Measurements from ENCODE around the gene NEK6.

The NEK6 gene

GRCh38 chr9:124388275-124389048 lies 130.7 kb downstream of the NEK6 start:
- Histone ChIP-seq H3K18ac (ENCODE audit: low read length) (no peak overlapping the region), H3K4me2 (ENCODE audit: insufficient read depth, low read length, poor library complexity, severe bottlenecking) (no peak overlapping the region), H3K27me3 (ENCODE audit: control insufficient read depth in 3 of 3, insufficient read depth in 3 of 3, low read depth in 1 of 3, low read length in 3 of 3) (no peaks in the 10 kb centered on the region), H3K27ac (replicated peaks; ENCODE audit: low read length) (no peak overlapping the region), H3K14ac (ENCODE audit: low read length) (no peak overlapping the region), H3K79me1 (ENCODE audit: low read depth, low read length) (peaks cover 3% of the 10 kb centered on the region), H2AFZ (ENCODE audit: low read length) (no peak overlapping the region), H3K9ac (ENCODE audit: low read depth, low read length, poor library complexity) (no peak overlapping the region), H2AK5ac (ENCODE audit: low read depth, low read length) (no peak overlapping the region), H2BK120ac (ENCODE audit: low read depth, low read length) (no peak overlapping the region), H2BK15ac (ENCODE audit: low read length) (no peak overlapping the region), H3K23ac (ENCODE audit: low read depth, low read length, poor library complexity) (no peak overlapping the region), H4K91ac (ENCODE audit: low read depth, low read length, poor library complexity) (no peak overlapping the region), H3K4me3 (ENCODE audit: low read length in 2 of 2) (no peak overlapping the region), H2BK5ac (ENCODE audit: low read length) (no peak overlapping the region), H3K4ac (ENCODE audit: low read length) (no peak overlapping the region), H3K4me1 (ENCODE audit: control insufficient read depth in 2 of 2, insufficient read depth in 1 of 2, low read depth in 1 of 2, low read length in 2 of 2) (peaks cover 17 to 19% of the 10 kb centered on the region in 2 donors), H4K8ac (ENCODE audit: low read depth, low read length) (no peak overlapping the region), H3K9me3 (replicated peaks in 1 of 2; ENCODE audit: control insufficient read depth in 2 of 2, insufficient read depth in 1 of 2, low read depth in 1 of 2, low read length in 2 of 2) (no peaks in the 10 kb centered on the region), H3K36me3 (replicated peaks in 1 of 2; ENCODE audit: control insufficient read depth in 2 of 2, insufficient read depth in 2 of 2, low read length in 2 of 2) (peaks cover 0 to 12% of the 10 kb centered on the region in 2 donors), H2BK12ac (ENCODE audit: low read length) (no peak overlapping the region)
- no peak for DNase-seq (ENCODE audit: low spot score)
- WGBS, 2 donors (ENCODE audit: extremely low coverage in 2 of 2, insufficient read length in 2 of 2, insufficient replicate concordance in 1 of 2), result no CpG with 5 or more reads among the region's 12 CpGs

DNA sequence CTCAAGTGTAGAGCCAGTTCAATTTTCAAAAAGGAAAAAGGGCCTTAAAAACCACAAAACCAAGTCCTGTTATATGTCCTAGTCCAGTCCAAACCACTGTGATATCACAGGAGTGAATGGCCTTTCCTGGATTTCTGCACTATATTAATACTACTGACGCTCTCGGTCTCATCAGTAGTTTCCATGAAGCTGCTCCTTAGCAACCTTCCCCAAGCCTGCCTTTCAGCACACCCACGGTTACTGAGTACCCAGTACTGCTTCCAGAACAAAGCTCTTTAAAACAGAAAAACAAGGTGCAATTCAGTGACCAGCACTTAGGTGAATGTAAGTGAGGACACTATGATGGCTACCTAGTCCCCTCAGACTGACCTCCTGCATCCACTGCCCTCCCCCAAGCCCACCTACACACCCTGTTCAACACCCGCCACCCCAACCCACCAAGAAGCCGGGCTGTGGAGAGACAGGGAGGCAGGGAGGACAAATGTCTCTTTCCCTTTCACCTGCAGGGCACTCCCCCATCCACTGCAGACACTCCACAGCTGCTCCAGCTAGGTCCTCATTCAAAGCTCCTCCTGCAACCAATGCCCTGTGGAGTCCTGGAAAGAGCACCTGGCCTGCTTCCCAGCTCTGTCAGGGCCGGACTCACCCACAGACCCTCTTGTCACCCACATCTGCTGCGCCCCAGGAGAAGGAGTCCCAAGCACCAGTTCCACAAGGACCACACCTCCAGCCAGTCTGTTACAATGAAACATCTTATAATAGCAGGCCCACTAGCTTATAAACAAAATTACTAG lies 131.6 kb downstream of the NEK6 start:
- H2BK15ac ChIP-seq (ENCODE audit: low read length), result no peak overlapping the region
- H2AK5ac ChIP-seq (ENCODE audit: low read depth, low read length), result no peak overlapping the region
- no peak overlapping the region for H2BK5ac ChIP-seq (ENCODE audit: low read length)
- no peak overlapping the region for H4K91ac ChIP-seq (ENCODE audit: low read depth, low read length, poor library complexity)
- H3K36me3 ChIP-seq (replicated peaks in 1 of 2; ENCODE audit: control insufficient read depth in 2 of 2, insufficient read depth in 2 of 2, low read length in 2 of 2), result peaks cover 0 to 10% of the 10 kb centered on the region in 2 donors
- no peak overlapping the region for H4K8ac ChIP-seq (ENCODE audit: low read depth, low read length)
- peak overlapping the region; percentile 11 for H3K14ac ChIP-seq (ENCODE audit: low read length)
- no peak overlapping the region for H3K4me3 ChIP-seq (ENCODE audit: low read length in 2 of 2)
- H2BK120ac ChIP-seq (ENCODE audit: low read depth, low read length), result no peak overlapping the region
- H3K79me1 ChIP-seq (ENCODE audit: low read depth, low read length), result peaks cover 3% of the 10 kb centered on the region
- H2BK12ac ChIP-seq (ENCODE audit: low read length), result no peak overlapping the region
- H3K27me3 ChIP-seq (ENCODE audit: control insufficient read depth in 3 of 3, insufficient read depth in 3 of 3, low read depth in 1 of 3, low read length in 3 of 3), result no peaks in the 10 kb centered on the region
- DNase-seq (ENCODE audit: low spot score), result no peak
- no peak overlapping the region for H3K18ac ChIP-seq (ENCODE audit: low read length)
- no peaks in the 10 kb centered on the region for H3K9me3 ChIP-seq (replicated peaks in 1 of 2; ENCODE audit: control insufficient read depth in 2 of 2, insufficient read depth in 1 of 2, low read depth in 1 of 2, low read length in 2 of 2)
- H3K27ac ChIP-seq (replicated peaks; ENCODE audit: low read length), result no peak overlapping the region
- no peak overlapping the region for H2AFZ ChIP-seq (ENCODE audit: low read length)
- H3K4ac ChIP-seq (ENCODE audit: low read length), result no peak overlapping the region
- no peak overlapping the region for H3K9ac ChIP-seq (ENCODE audit: low read depth, low read length, poor library complexity)
- H3K23ac ChIP-seq (ENCODE audit: low read depth, low read length, poor library complexity), result no peak overlapping the region
- no CpG with 5 or more reads among the region's 7 CpGs for WGBS, 2 donors (ENCODE audit: extremely low coverage in 2 of 2, insufficient read length in 2 of 2, insufficient replicate concordance in 1 of 2)
- peaks cover 18 to 19% of the 10 kb centered on the region in 2 donors for H3K4me1 ChIP-seq (ENCODE audit: control insufficient read depth in 2 of 2, insufficient read depth in 1 of 2, low read depth in 1 of 2, low read length in 2 of 2)
- H3K4me2 ChIP-seq (ENCODE audit: insufficient read depth, low read length, poor library complexity, severe bottlenecking), result no peak overlapping the region

DNA sequence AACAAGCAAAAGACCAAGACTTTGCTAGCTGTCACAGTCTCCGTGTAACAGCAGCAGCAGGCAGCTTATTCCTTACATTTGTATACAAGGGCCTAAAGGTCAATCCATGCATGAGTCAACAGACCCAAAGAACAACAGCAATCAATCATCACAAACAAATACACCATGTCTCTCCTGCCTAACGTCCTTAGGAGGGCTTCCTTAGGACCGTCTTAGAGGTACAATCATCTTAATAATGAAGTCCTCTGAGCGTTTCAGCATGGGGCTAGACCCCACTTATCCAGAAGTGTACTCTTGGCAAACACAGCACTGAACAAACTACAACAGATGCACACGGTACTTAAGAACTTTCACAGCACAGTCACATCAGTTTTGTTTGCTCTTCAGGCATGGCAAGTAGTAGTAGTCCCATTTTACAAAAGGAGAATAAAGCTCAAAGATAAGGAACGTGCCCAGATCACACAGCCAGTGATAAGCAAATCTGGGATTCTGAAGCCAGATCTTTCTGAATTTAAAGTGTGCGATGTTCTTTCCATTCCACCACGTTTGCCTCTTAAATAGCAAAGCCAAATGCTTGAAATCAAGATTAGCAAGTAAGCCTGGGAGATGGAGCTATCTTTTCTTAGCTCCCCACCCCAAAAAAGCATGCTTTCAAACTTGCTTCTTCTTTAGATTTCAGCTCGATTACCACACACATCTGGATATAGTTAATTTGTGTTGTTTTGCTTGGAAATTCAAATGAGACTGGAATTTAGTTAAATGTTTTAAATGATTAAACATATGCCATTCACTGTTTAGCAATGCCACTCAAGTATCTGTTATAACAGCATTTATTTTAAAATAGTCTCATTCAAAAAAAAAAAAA lies 133.3 kb downstream of the NEK6 start:
- H3K4me3 ChIP-seq (ENCODE audit: low read length in 2 of 2), result no peak overlapping the region
- no peak overlapping the region for H2AFZ ChIP-seq (ENCODE audit: low read length)
- no peak for DNase-seq (ENCODE audit: low spot score)
- peaks cover 18 to 22% of the 10 kb centered on the region in 2 donors for H3K4me1 ChIP-seq (ENCODE audit: control insufficient read depth in 2 of 2, insufficient read depth in 1 of 2, low read depth in 1 of 2, low read length in 2 of 2)
- H2BK12ac ChIP-seq (ENCODE audit: low read length), result no peak overlapping the region
- H2BK5ac ChIP-seq (ENCODE audit: low read length), result no peak overlapping the region
- no CpG with 5 or more reads among the region's 9 CpGs for WGBS, 2 donors (ENCODE audit: extremely low coverage in 2 of 2, insufficient read length in 2 of 2, insufficient replicate concordance in 1 of 2)
- no peak overlapping the region for H3K23ac ChIP-seq (ENCODE audit: low read depth, low read length, poor library complexity)
- no peak overlapping the region for H2BK15ac ChIP-seq (ENCODE audit: low read length)
- no peaks in the 10 kb centered on the region for H3K27me3 ChIP-seq (ENCODE audit: control insufficient read depth in 3 of 3, insufficient read depth in 3 of 3, low read depth in 1 of 3, low read length in 3 of 3)
- no peak overlapping the region for H3K18ac ChIP-seq (ENCODE audit: low read length)
- no peak overlapping the region for H4K91ac ChIP-seq (ENCODE audit: low read depth, low read length, poor library complexity)
- peaks cover 3% of the 10 kb centered on the region for H3K79me1 ChIP-seq (ENCODE audit: low read depth, low read length)
- no peak overlapping the region for H2AK5ac ChIP-seq (ENCODE audit: low read depth, low read length)
- H3K27ac ChIP-seq (replicated peaks; ENCODE audit: low read length), result no peak overlapping the region
- peaks cover 0 to 20% of the 10 kb centered on the region in 2 donors for H3K36me3 ChIP-seq (replicated peaks in 1 of 2; ENCODE audit: control insufficient read depth in 2 of 2, insufficient read depth in 2 of 2, low read length in 2 of 2)
- no peak overlapping the region for H2BK120ac ChIP-seq (ENCODE audit: low read depth, low read length)
- H3K9me3 ChIP-seq (replicated peaks in 1 of 2; ENCODE audit: control insufficient read depth in 2 of 2, insufficient read depth in 1 of 2, low read depth in 1 of 2, low read length in 2 of 2), result no peaks in the 10 kb centered on the region
- no peak overlapping the region for H3K9ac ChIP-seq (ENCODE audit: low read depth, low read length, poor library complexity)
- no peak overlapping the region for H3K4me2 ChIP-seq (ENCODE audit: insufficient read depth, low read length, poor library complexity, severe bottlenecking)
- no peak overlapping the region for H3K14ac ChIP-seq (ENCODE audit: low read length)
- H4K8ac ChIP-seq (ENCODE audit: low read depth, low read length), result no peak overlapping the region
- H3K4ac ChIP-seq (ENCODE audit: low read length), result no peak overlapping the region

Measured in neuronal stem cell (in vitro differentiated cells).